ENCODE measurements around the gene ZBP1.

Gene ZBP1

DNA sequence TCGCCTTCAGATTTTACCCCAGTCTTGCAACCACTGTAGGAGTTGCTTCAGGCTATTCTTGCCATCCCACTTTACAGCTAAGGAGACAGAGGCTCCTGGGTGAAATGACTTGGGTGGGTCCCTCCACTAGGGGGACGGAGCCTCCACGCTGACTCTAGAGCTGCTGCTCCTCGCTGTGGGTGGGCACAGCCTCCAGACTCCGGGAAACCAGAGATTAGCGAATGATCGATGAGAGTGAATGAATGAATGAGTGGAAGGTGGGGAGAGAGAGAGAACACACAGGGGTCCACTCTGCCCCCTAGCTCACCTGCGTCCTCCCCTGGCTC lies 10.4 kb downstream of the ZBP1 start:
- H3K4me1 ChIP-seq (ENCODE audit: control insufficient read depth, insufficient read depth, low read length): no peaks in the 10 kb centered on the region
- no peak overlapping the region for H3K4me3 ChIP-seq (ENCODE audit: insufficient read depth, low read depth, low read length)
- H3K27ac ChIP-seq (ENCODE audit: insufficient read depth, low read depth, low read length, poor library complexity, severe bottlenecking): no peak overlapping the region
- H3K36me3 ChIP-seq (ENCODE audit: control insufficient read depth, insufficient read depth, low read length): no peaks in the 10 kb centered on the region
- H3K27me3 ChIP-seq (ENCODE audit: control insufficient read depth, insufficient read depth, low read length, poor library complexity, severe bottlenecking): no peaks in the 10 kb centered on the region
- 92 to 95% methylated on average over 8 of the region's 8 CpGs for WGBS, 2 experiments
- no peaks in the 10 kb centered on the region for H3K9me3 ChIP-seq (ENCODE audit: control insufficient read depth, low read length)

GRCh38 chr20:57609086-57609841 lies 11.0 kb downstream of the ZBP1 start:
- Histone ChIP-seq H3K4me3 (ENCODE audit: insufficient read depth, low read depth, low read length) (no peak overlapping the region), H3K27ac (ENCODE audit: insufficient read depth, low read depth, low read length, poor library complexity, severe bottlenecking) (no peak overlapping the region), H3K27me3 (ENCODE audit: control insufficient read depth, insufficient read depth, low read length, poor library complexity, severe bottlenecking) (no peaks in the 10 kb centered on the region), H3K9me3 (ENCODE audit: control insufficient read depth, low read length) (no peaks in the 10 kb centered on the region), H3K36me3 (ENCODE audit: control insufficient read depth, insufficient read depth, low read length) (no peaks in the 10 kb centered on the region), H3K4me1 (ENCODE audit: control insufficient read depth, insufficient read depth, low read length) (no peaks in the 10 kb centered on the region)
- 77 to 80% methylated on average over 16 of the region's 16 CpGs for WGBS, 2 experiments

DNA sequence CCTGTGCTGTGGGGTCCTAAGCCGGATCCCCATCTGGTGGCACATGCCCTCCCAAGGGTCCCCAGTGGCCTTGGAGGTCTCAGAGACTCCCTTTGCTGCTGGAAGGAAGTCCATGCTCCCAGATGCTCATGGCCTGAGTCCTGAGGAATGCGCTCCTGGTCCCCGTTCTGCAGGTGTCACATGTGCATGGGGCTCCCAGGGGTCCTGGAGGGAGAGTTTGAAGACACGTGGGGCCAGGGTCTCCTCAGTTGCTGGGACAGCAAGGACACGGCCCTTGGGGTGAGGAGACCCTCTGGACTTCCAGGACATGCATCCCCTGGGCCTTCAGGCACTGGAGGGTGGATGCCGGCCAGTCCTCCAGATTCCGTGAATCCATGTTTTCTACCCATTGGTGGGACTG lies 11.7 kb downstream of the ZBP1 start:
- Histone ChIP-seq H3K27ac (ENCODE audit: insufficient read depth, low read depth, low read length, poor library complexity, severe bottlenecking) (no peak overlapping the region), H3K4me3 (ENCODE audit: insufficient read depth, low read depth, low read length) (no peak overlapping the region), H3K9me3 (ENCODE audit: control insufficient read depth, low read length) (no peaks in the 10 kb centered on the region), H3K27me3 (ENCODE audit: control insufficient read depth, insufficient read depth, low read length, poor library complexity, severe bottlenecking) (no peaks in the 10 kb centered on the region), H3K36me3 (ENCODE audit: control insufficient read depth, insufficient read depth, low read length) (no peaks in the 10 kb centered on the region), H3K4me1 (ENCODE audit: control insufficient read depth, insufficient read depth, low read length) (no peaks in the 10 kb centered on the region)
- WGBS, 2 experiments: 81% methylated on average over 7 of the region's 7 CpGs

- no peak overlapping the region for H3K27ac ChIP-seq (ENCODE audit: insufficient read depth, low read depth, low read length, poor library complexity, severe bottlenecking)
- no peak overlapping the region for H3K4me3 ChIP-seq (ENCODE audit: insufficient read depth, low read depth, low read length)
- H3K9me3 ChIP-seq (ENCODE audit: control insufficient read depth, low read length): no peaks in the 10 kb centered on the region
- no peaks in the 10 kb centered on the region for H3K36me3 ChIP-seq (ENCODE audit: control insufficient read depth, insufficient read depth, low read length)
- WGBS, 2 experiments: 88 to 93% methylated on average over 4 to 5 of the region's 5 CpGs
- no peaks in the 10 kb centered on the region for H3K4me1 ChIP-seq (ENCODE audit: control insufficient read depth, insufficient read depth, low read length)
- H3K27me3 ChIP-seq (ENCODE audit: control insufficient read depth, insufficient read depth, low read length, poor library complexity, severe bottlenecking): no peaks in the 10 kb centered on the region
Observed at GRCh38 chr20:57605878-57606277, 14.3 kb downstream of the ZBP1 start.

DNA sequence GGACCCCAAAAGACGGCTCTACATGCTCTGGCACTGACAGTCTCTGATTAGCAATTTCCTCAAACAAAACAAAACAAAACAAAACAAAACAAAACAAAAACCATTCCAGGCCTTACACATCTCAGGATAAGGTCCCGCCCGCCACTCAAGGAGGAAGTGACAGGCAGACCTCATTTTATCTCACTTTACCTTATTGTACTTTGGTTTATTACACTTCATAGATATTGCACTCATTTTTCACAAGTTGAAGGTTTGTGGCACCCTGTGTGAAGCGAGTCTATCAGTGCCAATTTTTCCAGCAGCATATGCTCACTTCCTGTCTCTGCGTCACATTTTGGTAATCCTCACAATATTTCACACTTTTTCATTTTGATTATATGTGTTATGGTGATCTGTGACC lies 15.2 kb downstream of the ZBP1 start:
- 93% methylated on average over 5 of the region's 5 CpGs for WGBS, 2 experiments

DNA sequence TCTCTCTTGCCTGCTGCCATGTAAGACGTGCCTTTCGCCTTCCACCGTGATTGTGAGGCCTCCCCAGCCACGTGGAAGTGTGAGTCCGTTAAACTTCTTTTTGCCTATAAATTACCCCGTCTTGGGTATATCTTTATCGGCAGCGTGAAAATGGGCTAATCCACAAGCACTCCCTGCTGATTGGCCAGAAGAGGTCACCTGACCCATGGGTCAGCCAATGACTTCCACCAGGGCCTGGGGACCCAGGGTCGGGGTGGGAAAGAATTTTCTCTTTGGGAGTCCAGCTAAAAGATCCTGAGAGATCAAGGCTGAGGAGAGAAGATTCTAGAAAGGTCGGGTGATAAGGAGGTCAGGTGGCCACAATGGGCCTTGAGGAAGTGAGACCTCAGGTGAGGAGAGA lies 17.1 kb downstream of the ZBP1 start:
- Histone ChIP-seq H3K4me3 (ENCODE audit: insufficient read depth, low read depth, low read length) (no peak overlapping the region), H3K9me3 (ENCODE audit: control insufficient read depth, low read length) (no peaks in the 10 kb centered on the region)
- WGBS, 2 experiments: 92% methylated on average over 10 of the region's 10 CpGs

More for the DNA sequence above, 15.2 kb downstream of the ZBP1 start:
- H3K36me3 ChIP-seq (ENCODE audit: control insufficient read depth, insufficient read depth, low read length): no peaks in the 10 kb centered on the region
- no peaks in the 10 kb centered on the region for H3K9me3 ChIP-seq (ENCODE audit: control insufficient read depth, low read length)
- H3K4me1 ChIP-seq (ENCODE audit: control insufficient read depth, insufficient read depth, low read length): no peaks in the 10 kb centered on the region
- no peak overlapping the region for H3K27ac ChIP-seq (ENCODE audit: insufficient read depth, low read depth, low read length, poor library complexity, severe bottlenecking)
- H3K4me3 ChIP-seq (ENCODE audit: insufficient read depth, low read depth, low read length): no peak overlapping the region
- no peaks in the 10 kb centered on the region for H3K27me3 ChIP-seq (ENCODE audit: control insufficient read depth, insufficient read depth, low read length, poor library complexity, severe bottlenecking)

DNA sequence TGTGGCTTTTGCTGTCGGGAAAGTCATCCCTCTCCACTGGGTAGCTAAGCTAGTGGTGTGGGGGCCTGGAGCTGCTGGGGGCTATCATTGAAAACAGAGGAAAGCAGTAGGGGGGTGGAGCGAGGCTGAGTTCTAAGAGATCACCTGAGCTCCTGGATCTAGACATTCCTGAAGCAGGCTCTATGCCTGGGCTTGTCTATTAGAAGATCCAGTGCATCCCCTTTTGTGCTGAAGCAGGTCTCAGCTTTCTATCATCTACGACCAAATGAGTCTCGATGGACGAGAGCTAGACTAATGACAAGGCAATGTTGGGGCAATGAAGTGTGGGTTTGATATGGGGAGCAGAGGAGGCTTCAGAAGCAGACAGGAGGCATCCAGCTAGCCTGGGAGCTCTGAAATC lies 18.5 kb downstream of the ZBP1 start:
- no peak overlapping the region for H3K27ac ChIP-seq (ENCODE audit: insufficient read depth, low read depth, low read length, poor library complexity, severe bottlenecking)
- 86 to 87% methylated on average over 5 of the region's 5 CpGs for WGBS, 2 experiments
- H3K4me1 ChIP-seq (ENCODE audit: control insufficient read depth, insufficient read depth, low read length): peaks cover 3% of the 10 kb centered on the region
- no peak overlapping the region for H3K4me3 ChIP-seq (ENCODE audit: insufficient read depth, low read depth, low read length)
- no peaks in the 10 kb centered on the region for H3K27me3 ChIP-seq (ENCODE audit: control insufficient read depth, insufficient read depth, low read length, poor library complexity, severe bottlenecking)
- H3K36me3 ChIP-seq (ENCODE audit: control insufficient read depth, insufficient read depth, low read length): no peaks in the 10 kb centered on the region
- H3K9me3 ChIP-seq (ENCODE audit: control insufficient read depth, low read length): no peaks in the 10 kb centered on the region

More for the DNA sequence above, 17.1 kb downstream of the ZBP1 start:
- Histone ChIP-seq H3K36me3 (ENCODE audit: control insufficient read depth, insufficient read depth, low read length) (no peaks in the 10 kb centered on the region), H3K27me3 (ENCODE audit: control insufficient read depth, insufficient read depth, low read length, poor library complexity, severe bottlenecking) (no peaks in the 10 kb centered on the region), H3K27ac (ENCODE audit: insufficient read depth, low read depth, low read length, poor library complexity, severe bottlenecking) (no peak overlapping the region), H3K4me1 (ENCODE audit: control insufficient read depth, insufficient read depth, low read length) (no peaks in the 10 kb centered on the region)

- Histone ChIP-seq H3K4me1 (ENCODE audit: control insufficient read depth, insufficient read depth, low read length) (peaks cover 3% of the 10 kb centered on the region), H3K9me3 (ENCODE audit: control insufficient read depth, low read length) (no peaks in the 10 kb centered on the region), H3K27me3 (ENCODE audit: control insufficient read depth, insufficient read depth, low read length, poor library complexity, severe bottlenecking) (no peaks in the 10 kb centered on the region), H3K36me3 (ENCODE audit: control insufficient read depth, insufficient read depth, low read length) (no peaks in the 10 kb centered on the region), H3K27ac (ENCODE audit: insufficient read depth, low read depth, low read length, poor library complexity, severe bottlenecking) (no peak overlapping the region), H3K4me3 (ENCODE audit: insufficient read depth, low read depth, low read length) (no peak overlapping the region)
- WGBS, 2 experiments: 88 to 90% methylated on average over 2 of the region's 2 CpGs
Observed at GRCh38 chr20:57601211-57601570, 19.0 kb downstream of the ZBP1 start.

DNA sequence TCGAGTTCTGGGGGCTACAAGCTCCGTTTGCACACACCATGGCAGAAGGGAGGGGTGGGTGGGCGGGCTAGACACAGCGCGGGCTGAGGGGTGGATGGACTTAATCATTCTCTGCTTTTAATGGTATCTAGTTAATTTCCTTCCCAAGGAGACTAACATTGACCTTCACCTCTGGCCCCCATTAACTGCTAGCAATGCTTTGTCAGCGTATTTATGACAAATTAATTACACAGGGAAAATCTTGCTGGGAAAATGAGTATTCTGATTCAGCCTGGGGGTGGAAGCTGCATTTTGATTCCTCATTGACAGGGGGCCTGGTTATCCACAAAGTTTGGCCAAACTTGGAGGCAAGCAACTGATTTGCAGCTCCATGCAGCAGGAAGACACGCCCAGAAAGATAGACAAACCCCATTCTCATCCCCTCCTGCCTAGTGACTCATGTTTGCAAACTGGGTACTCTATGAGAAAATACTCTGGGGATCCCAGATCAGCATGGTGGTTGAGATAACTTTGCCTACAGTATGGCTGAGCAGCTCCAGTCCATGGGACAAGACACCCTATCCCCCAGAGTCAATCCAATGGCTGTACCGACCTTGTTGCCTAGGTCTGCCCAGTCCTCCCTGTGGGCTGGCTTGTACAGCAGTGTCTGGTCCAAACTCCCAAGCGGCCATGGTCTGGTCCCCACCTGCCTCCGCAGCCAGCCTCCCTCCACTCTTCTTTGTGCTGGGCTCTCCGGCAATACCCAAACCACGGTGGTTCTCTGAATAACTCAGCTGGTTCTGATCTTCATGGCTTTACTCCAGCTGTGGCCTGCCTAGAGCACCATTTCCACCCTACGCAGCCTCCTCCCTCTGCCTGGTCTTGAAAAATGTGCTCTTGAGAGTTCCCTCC lies 19.7 kb downstream of the ZBP1 start:
- no peaks in the 10 kb centered on the region for H3K36me3 ChIP-seq (ENCODE audit: control insufficient read depth, insufficient read depth, low read length)
- no peak overlapping the region for H3K27ac ChIP-seq (ENCODE audit: insufficient read depth, low read depth, low read length, poor library complexity, severe bottlenecking)
- WGBS, 2 experiments: 92 to 94% methylated on average over 8 to 13 of the region's 13 CpGs
- no peak overlapping the region for H3K4me3 ChIP-seq (ENCODE audit: insufficient read depth, low read depth, low read length)
- H3K9me3 ChIP-seq (ENCODE audit: control insufficient read depth, low read length): no peaks in the 10 kb centered on the region
- H3K27me3 ChIP-seq (ENCODE audit: control insufficient read depth, insufficient read depth, low read length, poor library complexity, severe bottlenecking): no peaks in the 10 kb centered on the region
- peaks cover 3% of the 10 kb centered on the region for H3K4me1 ChIP-seq (ENCODE audit: control insufficient read depth, insufficient read depth, low read length)

DNA sequence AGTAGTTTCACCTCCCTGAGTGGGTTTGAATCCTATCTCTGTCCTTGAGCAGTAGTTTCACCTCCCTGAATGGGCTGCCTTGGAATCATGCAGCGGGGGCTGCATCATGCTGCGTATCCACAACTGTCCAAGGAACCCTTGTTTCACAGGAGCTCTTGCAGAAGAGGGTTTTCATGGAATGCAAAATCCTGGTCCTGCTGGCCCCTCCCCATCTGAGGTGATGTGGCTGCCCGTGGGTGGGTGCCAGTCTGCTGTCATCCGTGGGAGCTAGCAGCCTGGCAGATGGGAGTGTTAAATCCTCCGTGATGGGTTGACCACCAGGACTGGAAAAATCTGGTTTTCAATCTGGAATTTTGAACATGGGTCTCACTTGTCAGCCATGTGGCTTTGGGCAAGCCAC lies 21.7 kb downstream of the ZBP1 start:
- no peak overlapping the region for H3K4me3 ChIP-seq (ENCODE audit: insufficient read depth, low read depth, low read length)
- no peaks in the 10 kb centered on the region for H3K27me3 ChIP-seq (ENCODE audit: control insufficient read depth, insufficient read depth, low read length, poor library complexity, severe bottlenecking)
- 87% methylated on average over 5 of the region's 5 CpGs for WGBS, 2 experiments
- peaks cover 13% of the 10 kb centered on the region for H3K4me1 ChIP-seq (ENCODE audit: control insufficient read depth, insufficient read depth, low read length)
- H3K9me3 ChIP-seq (ENCODE audit: control insufficient read depth, low read length): no peaks in the 10 kb centered on the region
- no peaks in the 10 kb centered on the region for H3K36me3 ChIP-seq (ENCODE audit: control insufficient read depth, insufficient read depth, low read length)
- H3K27ac ChIP-seq (ENCODE audit: insufficient read depth, low read depth, low read length, poor library complexity, severe bottlenecking): no peak overlapping the region
